ENCODE results near the gene OPTN. TPM values are rescaled to one million over a fixed set of nuclear protein-coding genes. Genes with fewer than 3 reads are reported as not detected.

OPTN gene
- total and polyA plus RNA-seq, 10 of the 15 experiments (the other 5 are each of a cell fraction or from before 2014, with no cell fraction given): 15.2 to 42.4 (median 25.5) TPM

DNA sequence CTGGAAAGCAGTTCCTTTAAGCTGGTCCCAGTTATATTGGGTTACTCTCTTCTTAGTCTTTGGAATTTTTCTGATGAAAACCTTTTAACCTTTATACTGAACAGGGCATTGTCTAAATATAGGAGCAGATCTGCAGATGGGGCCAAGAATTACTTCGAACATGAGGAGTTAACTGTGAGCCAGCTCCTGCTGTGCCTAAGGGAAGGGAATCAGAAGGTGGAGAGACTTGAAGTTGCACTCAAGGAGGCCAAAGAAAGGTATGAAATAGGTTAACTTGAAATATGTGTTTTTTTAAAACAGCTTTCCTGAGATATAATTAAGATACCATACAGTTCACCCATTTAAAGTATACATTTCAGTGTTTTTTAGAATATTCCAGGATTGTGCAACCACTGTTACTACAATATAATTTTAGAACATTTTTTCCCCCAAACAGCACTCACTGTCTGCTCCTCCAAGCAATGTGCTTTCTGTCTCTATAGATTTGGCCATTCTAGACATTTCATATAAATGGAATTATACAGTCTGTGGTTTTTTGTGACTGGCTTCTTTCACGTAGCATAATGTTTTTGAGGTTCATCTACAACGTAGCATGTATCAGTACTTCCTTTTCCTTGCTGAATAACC is 18.9 kb downstream of the OPTN start:
- no peaks in the 10 kb centered on the region for H4K20me1 ChIP-seq (ENCODE audit: control insufficient read depth, insufficient read depth)
- in situ Hi-C loops (cut with MboI): no loop called here
- H2AFZ ChIP-seq (ENCODE audit: control insufficient read depth, low read depth, low read length): no peak overlapping the region
- intact Hi-C loops (cut with micrococcal nuclease; ENCODE audit: unreplicated experiment): no loop called here
- H3K27me3 ChIP-seq (replicated peaks in 1 of 2; ENCODE audit: control insufficient read depth in 2 of 2, insufficient read depth in 2 of 2, low read length in 1 of 2): no peaks in the 10 kb centered on the region
- H3K4me2 ChIP-seq (ENCODE audit: control insufficient read depth, insufficient read depth): no peak overlapping the region
- SMC1A ChIA-PET (ENCODE audit: uncharacterized antibody, unreplicated experiment): interaction anchor here (0.7 to 1.7 kb wide), 2 partner anchors 43 to 58 kb away, joined by 3 to 5 read pairs; partner anchors contain the start of gene MCM10
- peaks cover 0 to 2% of the 10 kb centered on the region in 2 experiments; a peak in 3 of 4 replicates for H3K36me3 ChIP-seq (ENCODE audit: control insufficient read depth in 2 of 2, insufficient read depth in 2 of 2, low read length in 1 of 2)
- FAIRE-seq (no peak), DNase-seq (ENCODE audit: low read depth, low spot score) (no peak), ATAC-seq (no peak)
- H3K79me2 ChIP-seq (ENCODE audit: control insufficient read depth, insufficient read depth, low read length): no peaks in the 10 kb centered on the region
- no peaks in the 10 kb centered on the region for H3K9me3 ChIP-seq (replicated peaks; ENCODE audit: control insufficient read depth, insufficient read depth, low read length)
- H3K9ac ChIP-seq (ENCODE audit: control insufficient read depth, insufficient read depth, low read length): no peak overlapping the region
- RAD21 ChIA-PET (ENCODE audit: unreplicated experiment): no interaction called here
- CTCF ChIA-PET: interaction anchor here (0.6 to 3.9 kb wide), 4 partner anchors 8 to 1084 kb away, joined by 3 to 19 read pairs (median 4); partner anchors contain the start of gene OPTN
- H3K4me3 ChIP-seq: no peak overlapping the region
- no TSS peak for BruUV-seq (replicated peaks)
- POLR2A ChIA-PET: no interaction called here
- H3K27ac ChIP-seq (ENCODE audit: control insufficient read depth, insufficient read depth): no peak overlapping the region
- WGBS (ENCODE audit: insufficient coverage, insufficient replicate concordance, low lambda C conversion rate, missing lambda C conversion rate): 86% methylated on average over 3 of the region's 3 CpGs
- peaks cover 15% of the 10 kb centered on the region for H3K4me1 ChIP-seq (ENCODE audit: control insufficient read depth, insufficient read depth, low read length)
- TF ChIP-seq, protein P1, sequence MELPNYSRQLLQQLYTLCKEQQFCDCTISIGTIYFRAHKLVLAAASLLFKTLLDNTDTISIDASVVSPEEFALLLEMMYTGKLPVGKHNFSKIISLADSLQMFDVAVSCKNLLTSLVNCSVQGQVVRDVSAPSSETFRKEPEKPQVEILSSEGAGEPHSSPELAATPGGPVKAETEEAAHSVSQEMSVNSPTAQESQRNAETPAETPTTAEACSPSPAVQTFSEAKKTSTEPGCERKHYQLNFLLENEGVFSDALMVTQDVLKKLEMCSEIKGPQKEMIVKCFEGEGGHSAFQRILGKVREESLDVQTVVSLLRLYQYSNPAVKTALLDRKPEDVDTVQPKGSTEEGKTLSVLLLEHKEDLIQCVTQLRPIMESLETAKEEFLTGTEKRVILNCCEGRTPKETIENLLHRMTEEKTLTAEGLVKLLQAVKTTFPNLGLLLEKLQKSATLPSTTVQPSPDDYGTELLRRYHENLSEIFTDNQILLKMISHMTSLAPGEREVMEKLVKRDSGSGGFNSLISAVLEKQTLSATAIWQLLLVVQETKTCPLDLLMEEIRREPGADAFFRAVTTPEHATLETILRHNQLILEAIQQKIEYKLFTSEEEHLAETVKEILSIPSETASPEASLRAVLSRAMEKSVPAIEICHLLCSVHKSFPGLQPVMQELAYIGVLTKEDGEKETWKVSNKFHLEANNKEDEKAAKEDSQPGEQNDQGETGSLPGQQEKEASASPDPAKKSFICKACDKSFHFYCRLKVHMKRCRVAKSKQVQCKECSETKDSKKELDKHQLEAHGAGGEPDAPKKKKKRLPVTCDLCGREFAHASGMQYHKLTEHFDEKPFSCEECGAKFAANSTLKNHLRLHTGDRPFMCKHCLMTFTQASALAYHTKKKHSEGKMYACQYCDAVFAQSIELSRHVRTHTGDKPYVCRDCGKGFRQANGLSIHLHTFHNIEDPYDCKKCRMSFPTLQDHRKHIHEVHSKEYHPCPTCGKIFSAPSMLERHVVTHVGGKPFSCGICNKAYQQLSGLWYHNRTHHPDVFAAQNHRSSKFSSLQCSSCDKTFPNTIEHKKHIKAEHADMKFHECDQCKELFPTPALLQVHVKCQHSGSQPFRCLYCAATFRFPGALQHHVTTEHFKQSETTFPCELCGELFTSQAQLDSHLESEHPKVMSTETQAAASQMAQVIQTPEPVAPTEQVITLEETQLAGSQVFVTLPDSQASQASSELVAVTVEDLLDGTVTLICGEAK (IDR thresholded peaks at IDR 0.05; ENCODE audit: borderline replicate concordance): no peak
- TF ChIP-seq CBX3 (IDR thresholded peaks at IDR 0.05; ENCODE audit: borderline replicate concordance, low read depth) (no peak), RAD51 (IDR thresholded peaks at IDR 0.05) (no peak), SREBF1 (IDR thresholded peaks at IDR 0.05; ENCODE audit: low read length) (no peak), EGR1 (IDR thresholded peaks at IDR 0.05; ENCODE audit: borderline replicate concordance in 1 of 2, low read depth in 2 of 2, low read length in 2 of 2) (no peak), NR2C1 (IDR thresholded peaks at IDR 0.05) (no peak), MXI1 (IDR thresholded peaks at IDR 0.05; ENCODE audit: low read depth, low read length) (no peak), ASH2L (IDR thresholded peaks at IDR 0.05; ENCODE audit: borderline replicate concordance, low read depth) (no peak), SREBF2 (IDR thresholded peaks at IDR 0.05; ENCODE audit: low read length) (no peak), DPF2 (IDR thresholded peaks at IDR 0.05) (no peak), SUZ12 (IDR thresholded peaks at IDR 0.05; ENCODE audit: unreplicated experiment) (no peak), YBX1 (IDR thresholded peaks at IDR 0.05) (no peak), ZZZ3 (IDR thresholded peaks at IDR 0.05; ENCODE audit: control insufficient read depth, insufficient read length, low read depth) (no peak)
- TF ChIP-seq, protein P2, sequence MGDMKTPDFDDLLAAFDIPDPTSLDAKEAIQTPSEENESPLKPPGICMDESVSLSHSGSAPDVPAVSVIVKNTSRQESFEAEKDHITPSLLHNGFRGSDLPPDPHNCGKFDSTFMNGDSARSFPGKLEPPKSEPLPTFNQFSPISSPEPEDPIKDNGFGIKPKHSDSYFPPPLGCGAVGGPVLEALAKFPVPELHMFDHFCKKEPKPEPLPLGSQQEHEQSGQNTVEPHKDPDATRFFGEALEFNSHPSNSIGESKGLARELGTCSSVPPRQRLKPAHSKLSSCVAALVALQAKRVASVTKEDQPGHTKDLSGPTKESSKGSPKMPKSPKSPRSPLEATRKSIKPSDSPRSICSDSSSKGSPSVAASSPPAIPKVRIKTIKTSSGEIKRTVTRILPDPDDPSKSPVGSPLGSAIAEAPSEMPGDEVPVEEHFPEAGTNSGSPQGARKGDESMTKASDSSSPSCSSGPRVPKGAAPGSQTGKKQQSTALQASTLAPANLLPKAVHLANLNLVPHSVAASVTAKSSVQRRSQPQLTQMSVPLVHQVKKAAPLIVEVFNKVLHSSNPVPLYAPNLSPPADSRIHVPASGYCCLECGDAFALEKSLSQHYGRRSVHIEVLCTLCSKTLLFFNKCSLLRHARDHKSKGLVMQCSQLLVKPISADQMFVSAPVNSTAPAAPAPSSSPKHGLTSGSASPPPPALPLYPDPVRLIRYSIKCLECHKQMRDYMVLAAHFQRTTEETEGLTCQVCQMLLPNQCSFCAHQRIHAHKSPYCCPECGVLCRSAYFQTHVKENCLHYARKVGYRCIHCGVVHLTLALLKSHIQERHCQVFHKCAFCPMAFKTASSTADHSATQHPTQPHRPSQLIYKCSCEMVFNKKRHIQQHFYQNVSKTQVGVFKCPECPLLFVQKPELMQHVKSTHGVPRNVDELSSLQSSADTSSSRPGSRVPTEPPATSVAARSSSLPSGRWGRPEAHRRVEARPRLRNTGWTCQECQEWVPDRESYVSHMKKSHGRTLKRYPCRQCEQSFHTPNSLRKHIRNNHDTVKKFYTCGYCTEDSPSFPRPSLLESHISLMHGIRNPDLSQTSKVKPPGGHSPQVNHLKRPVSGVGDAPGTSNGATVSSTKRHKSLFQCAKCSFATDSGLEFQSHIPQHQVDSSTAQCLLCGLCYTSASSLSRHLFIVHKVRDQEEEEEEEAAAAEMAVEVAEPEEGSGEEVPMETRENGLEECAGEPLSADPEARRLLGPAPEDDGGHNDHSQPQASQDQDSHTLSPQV (IDR thresholded peaks at IDR 0.05): no peak
- TF ChIP-seq, protein P3, sequence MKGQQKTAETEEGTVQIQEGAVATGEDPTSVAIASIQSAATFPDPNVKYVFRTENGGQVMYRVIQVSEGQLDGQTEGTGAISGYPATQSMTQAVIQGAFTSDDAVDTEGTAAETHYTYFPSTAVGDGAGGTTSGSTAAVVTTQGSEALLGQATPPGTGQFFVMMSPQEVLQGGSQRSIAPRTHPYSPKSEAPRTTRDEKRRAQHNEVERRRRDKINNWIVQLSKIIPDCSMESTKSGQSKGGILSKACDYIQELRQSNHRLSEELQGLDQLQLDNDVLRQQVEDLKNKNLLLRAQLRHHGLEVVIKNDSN (IDR thresholded peaks at IDR 0.05; ENCODE audit: borderline replicate concordance, extremely low read length, insufficient read depth, low read depth, low read length): no peak
